A673 (cell line): ENCODE measurements around the gene ZBTB7B. TPM values are rescaled to one million over a fixed set of nuclear protein-coding genes. Genes with fewer than 3 reads are reported as not detected.

Source experiments
- BruUV-seq: library from RNA; stranded (reverse); fragments of 400-500 nt; replicated peaks from 2 replicates; lab custom pipeline; 2021; lab: Mats Ljungman, UMichigan
- CTCF ChIA-PET: fragments of 300-600 bp; sonication (Branson Sonifier 250); formaldehyde crosslinking; loops from one replicate; lab custom pipeline; 2022; ENCODE audit warnings: antibody characterized with exemption; lab: Charles Lee
- POLR2A ChIA-PET: fragments of 300-600 bp; sonication (Branson Sonifier 250); formaldehyde crosslinking; loops from one replicate; lab custom pipeline; 2022; ENCODE audit warnings: antibody characterized with exemption; ENCODE audit not compliant: low non-redundant PET; lab: Charles Lee
- DNase-seq: peaks from one replicate; pipeline ENCODE4 v3.0.0-alpha.2; 2015; ENCODE audit warnings: low spot score
- H3K27ac ChIP-seq: fragments of 200-600 bp; sonication (generic); 2 replicates; pipeline ENCODE4 v1.5.1; 2016; ENCODE audit warnings: mixed run types, low read depth, mild to moderate bottlenecking, mixed read lengths, antibody characterized with exemption, low read length; ENCODE audit not compliant: poor library complexity, severe bottlenecking
- H3K27me3 ChIP-seq: fragments of 200-600 bp; sonication (generic); replicated peaks from 2 replicates; pipeline ENCODE4 v1.6.1; 2017; ENCODE audit warnings: mixed run types, low read depth, mild to moderate bottlenecking, mixed read lengths, antibody characterized with exemption, low read length; ENCODE audit not compliant: insufficient read depth, poor library complexity
- H3K36me3 ChIP-seq: fragments of 200-600 bp; sonication (generic); 2 replicates; pipeline ENCODE4 v1.6.1; 2016; ENCODE audit warnings: mixed run types, mild to moderate bottlenecking, mixed read lengths, antibody characterized with exemption, low read length; ENCODE audit not compliant: insufficient read depth, poor library complexity, severe bottlenecking
- H3K4me1 ChIP-seq: fragments of 200-600 bp; sonication (generic); 2 replicates; pipeline ENCODE4 v1.6.1; 2017; ENCODE audit warnings: mixed run types, mild to moderate bottlenecking, mixed read lengths, antibody characterized with exemption, low read length; ENCODE audit not compliant: insufficient read depth, poor library complexity, severe bottlenecking
- H3K4me3 ChIP-seq: fragments of 200-600 bp; sonication (generic); 2 replicates; pipeline ENCODE4 v1.5.1; 2016; ENCODE audit warnings: low read depth, mixed run types, mild to moderate bottlenecking, mixed read lengths, low read length; ENCODE audit not compliant: poor library complexity, severe bottlenecking
- H3K9me3 ChIP-seq: fragments of 200-600 bp; sonication (generic); 2 replicates; pipeline ENCODE4 v1.6.1; 2016; ENCODE audit warnings: mixed run types, low read depth, mild to moderate bottlenecking, mixed read lengths, antibody characterized with exemption, low read length; ENCODE audit not compliant: poor library complexity, severe bottlenecking
- EZH2 ChIP-seq: fragments of 200-600 bp; sonication (generic); IDR thresholded peaks from 2 replicates; pipeline ENCODE4 v1.6.1; 2017; ENCODE audit warnings: borderline replicate concordance, low read depth, mild to moderate bottlenecking, mixed read lengths, antibody characterized with exemption, low read length; ENCODE audit not compliant: poor library complexity, severe bottlenecking
- intact Hi-C: fragments of 100-400 bp; cut with micrococcal nuclease; formaldehyde crosslinking; loops from one replicate; pipeline ENCODE4 v1.10.0; 2022; ENCODE audit not compliant: unreplicated experiment
- total RNA-seq: library from RNA; stranded (reverse); gene quantifications from 2 replicates; pipeline ENCODE4 v1.2.3, GENCODE V29; 2021
- TF ChIP-seq, protein P1 (sequence below): fragments of 300-800, 200-600 bp; sonication (generic); conservative IDR thresholded peaks from 2 replicates; pipeline ENCODE4 v1.5.1; 2017; ENCODE audit warnings: low read depth, mild to moderate bottlenecking, antibody characterized with exemption, low read length, moderate library complexity, mixed read lengths

The ZBTB7B gene
- total RNA-seq, 1 experiment from 2014 or later, result 19.2 TPM

DNA sequence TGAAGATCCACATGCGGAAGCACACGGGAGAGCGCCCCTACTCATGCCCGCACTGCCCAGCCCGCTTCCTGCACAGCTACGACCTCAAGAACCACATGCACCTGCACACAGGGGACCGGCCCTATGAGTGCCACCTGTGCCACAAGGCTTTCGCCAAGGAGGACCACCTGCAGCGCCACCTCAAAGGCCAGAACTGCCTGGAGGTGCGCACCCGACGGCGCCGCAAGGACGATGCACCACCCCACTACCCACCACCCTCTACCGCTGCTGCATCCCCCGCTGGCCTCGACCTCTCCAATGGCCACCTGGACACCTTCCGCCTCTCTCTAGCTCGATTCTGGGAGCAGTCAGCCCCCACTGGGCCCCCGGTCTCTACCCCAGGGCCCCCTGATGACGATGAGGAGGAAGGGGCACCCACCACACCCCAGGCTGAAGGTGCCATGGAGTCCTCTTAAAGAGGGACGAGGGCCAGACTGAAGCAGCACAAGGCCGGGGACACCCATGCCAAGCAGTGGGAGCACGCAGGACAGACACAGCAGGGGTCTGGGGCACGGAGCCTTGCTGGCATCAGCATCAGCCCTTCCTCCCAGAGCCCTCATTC lies 13.7 kb downstream of the ZBTB7B start:
- no peak for TF ChIP-seq EZH2
- TF ChIP-seq, protein P1, sequence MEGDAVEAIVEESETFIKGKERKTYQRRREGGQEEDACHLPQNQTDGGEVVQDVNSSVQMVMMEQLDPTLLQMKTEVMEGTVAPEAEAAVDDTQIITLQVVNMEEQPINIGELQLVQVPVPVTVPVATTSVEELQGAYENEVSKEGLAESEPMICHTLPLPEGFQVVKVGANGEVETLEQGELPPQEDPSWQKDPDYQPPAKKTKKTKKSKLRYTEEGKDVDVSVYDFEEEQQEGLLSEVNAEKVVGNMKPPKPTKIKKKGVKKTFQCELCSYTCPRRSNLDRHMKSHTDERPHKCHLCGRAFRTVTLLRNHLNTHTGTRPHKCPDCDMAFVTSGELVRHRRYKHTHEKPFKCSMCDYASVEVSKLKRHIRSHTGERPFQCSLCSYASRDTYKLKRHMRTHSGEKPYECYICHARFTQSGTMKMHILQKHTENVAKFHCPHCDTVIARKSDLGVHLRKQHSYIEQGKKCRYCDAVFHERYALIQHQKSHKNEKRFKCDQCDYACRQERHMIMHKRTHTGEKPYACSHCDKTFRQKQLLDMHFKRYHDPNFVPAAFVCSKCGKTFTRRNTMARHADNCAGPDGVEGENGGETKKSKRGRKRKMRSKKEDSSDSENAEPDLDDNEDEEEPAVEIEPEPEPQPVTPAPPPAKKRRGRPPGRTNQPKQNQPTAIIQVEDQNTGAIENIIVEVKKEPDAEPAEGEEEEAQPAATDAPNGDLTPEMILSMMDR, result no peak
- H3K27ac ChIP-seq, result peak overlapping the region; percentile 81
- ChIA-PET CTCF (interaction anchor here (0.5 to 1.5 kb wide), 5 partner anchors 9 to 1529 kb away, joined by 3 to 16 read pairs (median 4); no protein-coding TSS in a partner anchor), POLR2A (interaction anchor here (0.6 kb wide), 1 partner anchor 17 kb away, joined by 5 read pairs; no protein-coding TSS in a partner anchor)
- no TSS peak for BruUV-seq
- peaks cover 19% of the 10 kb centered on the region for H3K4me1 ChIP-seq
- peak overlapping the region; percentile 49 for H3K4me3 ChIP-seq
- intact Hi-C loops, result no loop called here
- no peak for DNase-seq
- peaks cover 16% of the 10 kb centered on the region for H3K36me3 ChIP-seq
- no peaks in the 10 kb centered on the region for H3K9me3 ChIP-seq
- H3K27me3 ChIP-seq, result no peaks in the 10 kb centered on the region

DNA sequence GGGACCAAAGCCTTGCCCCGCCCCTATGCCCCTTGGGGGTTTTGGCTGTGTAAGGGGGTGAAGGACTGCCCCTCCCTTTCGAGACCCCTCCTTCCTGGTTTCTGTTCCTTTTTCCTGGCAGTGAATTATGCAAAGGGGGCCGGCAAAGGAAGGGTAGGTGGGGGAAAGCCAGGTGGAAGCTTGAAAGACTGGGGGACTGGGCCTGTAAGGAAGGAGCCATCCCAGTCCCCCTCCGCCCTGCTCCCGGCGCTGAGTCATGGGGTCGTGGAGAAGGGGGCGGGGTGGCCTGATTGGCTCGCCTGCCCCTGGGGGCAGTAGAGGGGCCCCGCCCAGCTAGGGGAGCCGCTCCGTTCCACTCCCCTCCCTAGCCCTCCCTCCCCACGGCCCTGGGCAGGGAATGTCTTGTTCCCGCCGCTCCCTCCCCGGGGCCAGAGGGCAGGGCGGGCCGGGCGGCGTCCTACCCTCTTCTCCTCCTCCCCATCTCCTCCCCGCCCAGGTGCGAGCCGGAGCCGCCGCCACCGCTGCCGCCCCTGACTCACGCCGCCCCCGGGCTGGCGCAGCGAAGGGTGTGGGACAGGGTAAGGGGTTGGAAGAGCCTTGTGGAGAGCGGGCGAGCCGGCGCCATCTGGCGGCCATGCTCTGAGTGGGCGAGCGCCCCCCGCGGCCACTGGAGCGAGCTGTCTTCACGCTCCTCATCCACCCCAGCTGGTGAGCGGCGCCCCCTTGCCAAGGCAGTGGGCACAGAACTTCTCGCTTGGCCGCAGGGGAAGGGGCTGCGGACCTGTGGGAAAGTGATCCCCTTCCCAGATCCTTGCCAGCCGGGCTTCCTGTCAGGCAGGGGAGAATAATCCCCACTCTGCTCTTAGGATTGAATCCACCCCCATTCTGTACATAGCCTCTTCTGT lies 14.7 kb downstream of the ZBTB7B start:
- H3K4me1 ChIP-seq, result peaks cover 18% of the 10 kb centered on the region
- H3K9me3 ChIP-seq, result no peaks in the 10 kb centered on the region
- POLR2A ChIA-PET, result interaction anchor here (0.6 to 0.9 kb wide), 3 partner anchors 13 to 34 kb away, joined by 4 to 5 read pairs (median 4); partner anchors contain the start of gene FLAD1
- intact Hi-C loops, result no loop called here
- no peaks in the 10 kb centered on the region for H3K27me3 ChIP-seq
- peaks cover 16% of the 10 kb centered on the region for H3K36me3 ChIP-seq
- CTCF ChIA-PET, result interaction anchor here (0.5 to 1.5 kb wide), 18 partner anchors 8 to 1530 kb away, joined by 3 to 16 read pairs (median 6); partner anchors contain the start of genes ADAM15, LENEP, PBXIP1 and SHC1
- peak; percentile 91 for DNase-seq
- H3K27ac ChIP-seq, result peak overlapping the region; percentile 81
- BruUV-seq, result no TSS peak
- peak overlapping the region; percentile 49 for H3K4me3 ChIP-seq
- TF ChIP-seq, protein P1, result peak; percentile 100
- no peak for TF ChIP-seq EZH2

DNA sequence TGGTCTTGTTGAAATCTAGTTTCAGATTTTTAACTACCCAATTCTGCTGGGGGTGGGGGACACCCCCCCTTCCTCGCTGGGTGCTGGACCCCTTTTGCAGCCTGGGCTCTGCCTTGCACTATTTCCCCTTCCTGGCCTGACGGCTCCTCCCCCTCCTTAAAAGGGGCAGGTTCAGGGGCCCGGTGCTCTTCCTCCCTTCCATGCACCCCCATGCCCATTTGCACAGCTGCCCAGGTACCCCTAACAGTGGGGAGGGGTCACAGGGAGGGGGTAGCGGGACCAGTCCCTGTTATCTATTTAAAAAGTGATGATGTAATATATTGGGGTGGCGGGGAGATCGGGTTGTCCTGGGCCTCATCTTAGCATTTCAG lies 15.3 kb downstream of the ZBTB7B start:
- Histone ChIP-seq H3K27me3 (no peaks in the 10 kb centered on the region), H3K4me1 (peaks cover 13% of the 10 kb centered on the region), H3K27ac (peak overlapping the region; percentile 81), H3K9me3 (no peaks in the 10 kb centered on the region), H3K4me3 (peak overlapping the region; percentile 49), H3K36me3 (peaks cover 16% of the 10 kb centered on the region)
- CTCF ChIA-PET, result interaction anchor here (0.6 to 1.5 kb wide), 14 partner anchors 9 to 149 kb away, joined by 3 to 16 read pairs (median 6); partner anchors contain the start of genes ADAM15, LENEP, PBXIP1 and SHC1
- intact Hi-C loops, result no loop called here
- DNase-seq, result no peak
- POLR2A ChIA-PET, result interaction anchor here (0.6 kb wide), 1 partner anchor 35 kb away, joined by 4 read pairs; the partner anchor contains the start of gene FLAD1
- TF ChIP-seq, protein P1, result no peak
- no peak for TF ChIP-seq EZH2
- BruUV-seq, result no TSS peak
